ENCODE results near the gene CNNM1.

- TF ChIP-seq CTCF (IDR thresholded peaks at IDR 0.05) (no peak), EZH2 (IDR thresholded peaks at IDR 0.05) (no peak), EZH2phosphoT487 (IDR thresholded peaks at IDR 0.05) (no peak)
These were observed 28.9 kb downstream of the CNNM1 start for GRCh38 chr10:99358101-99358500.

All from neural progenitor cell (in vitro differentiated cells).